Measurements from ENCODE around the gene DIS3L2.

DNA sequence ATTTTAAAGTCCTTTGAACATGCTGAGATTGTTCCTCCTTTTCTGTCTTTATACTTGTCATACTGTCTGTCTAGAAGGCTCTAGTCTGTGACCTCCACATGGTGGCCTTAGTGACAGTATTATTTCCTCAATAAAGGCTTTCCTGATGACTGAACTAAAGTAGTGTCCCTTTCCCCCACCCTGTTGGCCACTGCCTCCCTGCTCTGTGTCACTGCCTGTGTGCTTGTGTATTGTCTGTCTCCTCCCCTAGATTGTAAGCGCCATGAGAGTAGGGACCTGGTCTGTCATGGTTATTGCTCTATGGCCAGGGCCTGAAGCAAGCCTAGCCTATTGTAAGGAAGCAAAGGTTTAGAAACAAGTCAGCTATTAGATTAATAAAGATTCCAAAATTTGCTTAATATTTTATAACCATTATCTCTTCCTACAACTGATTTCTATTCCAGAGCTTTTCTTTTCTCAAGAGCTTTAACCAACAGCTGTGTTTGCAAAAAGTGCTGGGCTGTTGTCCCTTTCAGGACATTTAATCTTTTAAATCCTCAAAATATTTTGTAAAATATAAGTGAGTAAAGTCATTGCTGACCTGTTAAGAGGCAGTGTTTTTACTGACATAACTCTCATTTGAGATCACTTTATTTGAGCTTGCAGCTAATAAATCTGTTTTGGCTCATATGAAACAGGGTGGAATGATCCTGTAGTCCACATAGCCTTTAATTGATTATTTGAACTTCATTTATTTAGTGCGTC is 35.5 kb downstream of the DIS3L2 start:
- TF ChIP-seq CTCF (IDR thresholded peaks at IDR 0.05) = no peak
- TF ChIP-seq ZFX (IDR thresholded peaks at IDR 0.05; ENCODE audit: borderline replicate concordance) = no peak
